Measurements from ENCODE around the gene ETV3. TPM values are rescaled to one million over a fixed set of nuclear protein-coding genes. Genes with fewer than 3 reads are reported as not detected.

Gene ETV3
- polyA plus RNA-seq, 3 donors: 4.8 to 62.3 (median 6.3) TPM

GRCh38 chr1:157091668-157092273 lies 46.4 kb downstream of the ETV3 start:
- Mint-ChIP-seq H3K36me3 (no peaks in the 10 kb centered on the region), H3K9me3 (peaks cover 0 to 2% (median 0%) of the 10 kb centered on the region in 7 donors), H3K4me1 (no peaks in the 10 kb centered on the region), H3K4me3 (no peak overlapping the region), H3K27ac (no peak overlapping the region), H3K27me3 (ENCODE audit: low read depth in 3 of 3) (peaks cover 2 to 13% (median 3%) of the 10 kb centered on the region in 3 donors)
- no CpG with 5 or more reads among the region's 4 CpGs for WGBS (ENCODE audit: insufficient coverage)
- no peak overlapping the region for H3K4me3 ChIP-seq (replicated peaks in 1 of 3; ENCODE audit: low read depth in 2 of 3, low read length in 3 of 3)
- H4K20me1 ChIP-seq (ENCODE audit: insufficient read depth, low read length): no peaks in the 10 kb centered on the region
- TF ChIP-seq CTCF (IDR thresholded peaks at IDR 0.05): no peak
- no peak overlapping the region for H3K9ac ChIP-seq (ENCODE audit: insufficient read depth, low read length, poor library complexity, severe bottlenecking)
- intact Hi-C loops (cut with micrococcal nuclease): loop anchor here in 1 of 2 donors (2.0 kb wide), 1 partner anchor 15 kb away; no protein-coding TSS in a partner anchor
- no peak overlapping the region for H3K27ac ChIP-seq (ENCODE audit: low read depth in 1 of 2, low read length in 2 of 2)
- no peaks in the 10 kb centered on the region for H3K36me3 ChIP-seq (replicated peaks in 1 of 2; ENCODE audit: control insufficient read depth in 1 of 2, insufficient read depth in 2 of 2, low read length in 2 of 2)
- H2AFZ ChIP-seq (ENCODE audit: insufficient read depth, low read depth, low read length, poor library complexity, severe bottlenecking): no peak overlapping the region
- H3K4me1 ChIP-seq (ENCODE audit: control insufficient read depth in 1 of 2, insufficient read depth in 2 of 2, low read length in 2 of 2): no peaks in the 10 kb centered on the region
- no peaks in the 10 kb centered on the region for H3K79me2 ChIP-seq (ENCODE audit: insufficient read depth, low read length)
- H3K27me3 ChIP-seq (ENCODE audit: control insufficient read depth in 2 of 2, insufficient read depth in 2 of 2, low read length in 2 of 2): no peaks in the 10 kb centered on the region
- no peak for DNase-seq
- no peak overlapping the region for H3K4me2 ChIP-seq (replicated peaks; ENCODE audit: extremely low read depth, low read length, poor library complexity, severe bottlenecking)
- H3K9me3 ChIP-seq (replicated peaks in 1 of 2; ENCODE audit: control insufficient read depth in 1 of 2, insufficient read depth in 1 of 2, low read length in 2 of 2): no peaks in the 10 kb centered on the region

- H3K9me3 Mint-ChIP-seq: peaks cover 0 to 2% (median 0%) of the 10 kb centered on the region in 7 donors
- H3K36me3 Mint-ChIP-seq: no peaks in the 10 kb centered on the region
- Histone ChIP-seq H3K9me3 (replicated peaks in 1 of 2; ENCODE audit: control insufficient read depth in 1 of 2, insufficient read depth in 1 of 2, low read length in 2 of 2) (no peaks in the 10 kb centered on the region), H2AFZ (ENCODE audit: insufficient read depth, low read depth, low read length, poor library complexity, severe bottlenecking) (no peak overlapping the region), H3K79me2 (ENCODE audit: insufficient read depth, low read length) (no peaks in the 10 kb centered on the region), H3K4me1 (ENCODE audit: control insufficient read depth in 1 of 2, insufficient read depth in 2 of 2, low read length in 2 of 2) (peaks cover 4 to 5% of the 10 kb centered on the region in 2 donors), H4K20me1 (ENCODE audit: insufficient read depth, low read length) (no peaks in the 10 kb centered on the region), H3K36me3 (replicated peaks in 1 of 2; ENCODE audit: control insufficient read depth in 1 of 2, insufficient read depth in 2 of 2, low read length in 2 of 2) (no peaks in the 10 kb centered on the region), H3K4me3 (replicated peaks in 1 of 3; ENCODE audit: low read depth in 2 of 3, low read length in 3 of 3) (no peak overlapping the region), H3K9ac (ENCODE audit: insufficient read depth, low read length, poor library complexity, severe bottlenecking) (no peak overlapping the region), H3K27me3 (ENCODE audit: control insufficient read depth in 2 of 2, insufficient read depth in 2 of 2, low read length in 2 of 2) (no peaks in the 10 kb centered on the region), H3K4me2 (replicated peaks; ENCODE audit: extremely low read depth, low read length, poor library complexity, severe bottlenecking) (no peak overlapping the region), H3K27ac (ENCODE audit: low read depth in 1 of 2, low read length in 2 of 2) (no peak overlapping the region)
- intact Hi-C loops (cut with micrococcal nuclease): no loop called here
- TF ChIP-seq CTCF (IDR thresholded peaks at IDR 0.05): no peak
- 98% methylated on average over 4 of the region's 4 CpGs for WGBS (ENCODE audit: insufficient coverage)
- no peak overlapping the region for H3K4me3 Mint-ChIP-seq
- H3K27ac Mint-ChIP-seq: peak overlapping the region in 2 of 7 donors; percentile 15 to 55
- DNase-seq: no peak
- peaks cover 3% of the 10 kb centered on the region for H3K4me1 Mint-ChIP-seq
- peaks cover 2 to 13% (median 3%) of the 10 kb centered on the region in 3 donors for H3K27me3 Mint-ChIP-seq (ENCODE audit: low read depth in 3 of 3)
Observed at GRCh38 chr1:157091186-157091585, 47.0 kb downstream of the ETV3 start.

Measured in CD14-positive monocyte (primary cell).